ENCODE results near the gene GATA2. TPM values are rescaled to one million over a fixed set of nuclear protein-coding genes. Genes with fewer than 3 reads are reported as not detected.
A peak's percentile ranks its signal among the peaks of the same experiment; 100 is the strongest.

Gene GATA2
- total RNA-seq, 1 donor from 2014 or later = 11.0 TPM

DNA sequence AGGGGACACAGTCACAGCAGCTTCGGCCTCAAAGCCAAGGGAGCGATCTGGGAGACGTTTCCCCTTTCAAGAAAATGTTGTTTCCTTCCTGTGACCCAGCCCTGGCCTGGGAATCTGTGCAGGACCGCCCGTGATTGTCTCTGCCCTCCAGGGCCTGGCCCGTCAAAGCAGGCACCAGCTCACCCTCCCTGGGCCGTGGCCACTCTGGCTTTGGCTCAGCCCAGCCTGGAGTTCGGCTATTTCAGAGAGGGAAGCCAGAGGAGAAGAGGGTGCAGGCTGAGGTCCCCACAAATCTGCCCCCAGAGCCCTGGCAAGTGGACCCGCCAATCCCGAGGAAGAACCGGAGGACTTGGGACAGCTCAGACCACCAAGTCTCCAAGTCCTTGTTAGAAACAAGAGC, 12.7 kb downstream of the GATA2 start:
- H3K27ac ChIP-seq (replicated peaks) = peak overlapping the region; percentile 94
- H3K4me3 ChIP-seq = peak overlapping the region; percentile 40
- peaks cover 100% of the 10 kb centered on the region for H3K27me3 ChIP-seq (ENCODE audit: low read depth)
- no peaks in the 10 kb centered on the region for H3K36me3 ChIP-seq
- H3K9me3 ChIP-seq (replicated peaks) = no peaks in the 10 kb centered on the region
- peak; percentile 40 for DNase-seq
- TF ChIP-seq, protein P1, sequence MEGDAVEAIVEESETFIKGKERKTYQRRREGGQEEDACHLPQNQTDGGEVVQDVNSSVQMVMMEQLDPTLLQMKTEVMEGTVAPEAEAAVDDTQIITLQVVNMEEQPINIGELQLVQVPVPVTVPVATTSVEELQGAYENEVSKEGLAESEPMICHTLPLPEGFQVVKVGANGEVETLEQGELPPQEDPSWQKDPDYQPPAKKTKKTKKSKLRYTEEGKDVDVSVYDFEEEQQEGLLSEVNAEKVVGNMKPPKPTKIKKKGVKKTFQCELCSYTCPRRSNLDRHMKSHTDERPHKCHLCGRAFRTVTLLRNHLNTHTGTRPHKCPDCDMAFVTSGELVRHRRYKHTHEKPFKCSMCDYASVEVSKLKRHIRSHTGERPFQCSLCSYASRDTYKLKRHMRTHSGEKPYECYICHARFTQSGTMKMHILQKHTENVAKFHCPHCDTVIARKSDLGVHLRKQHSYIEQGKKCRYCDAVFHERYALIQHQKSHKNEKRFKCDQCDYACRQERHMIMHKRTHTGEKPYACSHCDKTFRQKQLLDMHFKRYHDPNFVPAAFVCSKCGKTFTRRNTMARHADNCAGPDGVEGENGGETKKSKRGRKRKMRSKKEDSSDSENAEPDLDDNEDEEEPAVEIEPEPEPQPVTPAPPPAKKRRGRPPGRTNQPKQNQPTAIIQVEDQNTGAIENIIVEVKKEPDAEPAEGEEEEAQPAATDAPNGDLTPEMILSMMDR (IDR thresholded peaks at IDR 0.05; ENCODE audit: borderline replicate concordance) = no peak
- intact Hi-C loops (cut with micrococcal nuclease) = no loop called here
- peaks cover 61% of the 10 kb centered on the region for H3K4me1 ChIP-seq

DNA sequence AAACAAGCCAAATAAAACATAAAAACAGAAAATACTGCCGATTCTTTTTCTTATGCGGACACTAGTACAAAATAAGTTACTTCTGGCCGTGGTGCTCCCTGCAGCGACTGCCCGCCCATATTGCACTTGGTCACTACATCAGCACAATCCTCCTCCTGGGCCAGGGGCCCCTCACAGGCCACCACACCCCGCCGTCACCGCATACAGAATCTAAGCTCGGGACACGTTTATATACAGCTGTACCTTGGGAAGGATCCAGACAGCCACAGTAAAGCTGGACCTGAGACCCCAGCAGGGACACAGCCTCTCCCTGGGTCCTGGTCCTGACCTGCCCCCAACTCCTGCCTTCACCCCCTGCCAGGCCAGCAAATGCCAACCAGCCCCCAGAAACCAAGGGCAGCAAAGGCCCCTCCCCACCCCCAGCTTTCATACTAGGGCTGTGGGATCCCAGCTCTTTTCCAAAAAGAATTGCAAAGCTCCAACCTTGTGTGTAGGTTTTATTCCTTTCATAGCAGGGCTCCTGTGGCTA, 13.4 kb downstream of the GATA2 start:
- Histone ChIP-seq H3K4me3 (no peak overlapping the region), H3K27me3 (ENCODE audit: low read depth) (peaks cover 94% of the 10 kb centered on the region)
- DNase-seq = no peak

DNA sequence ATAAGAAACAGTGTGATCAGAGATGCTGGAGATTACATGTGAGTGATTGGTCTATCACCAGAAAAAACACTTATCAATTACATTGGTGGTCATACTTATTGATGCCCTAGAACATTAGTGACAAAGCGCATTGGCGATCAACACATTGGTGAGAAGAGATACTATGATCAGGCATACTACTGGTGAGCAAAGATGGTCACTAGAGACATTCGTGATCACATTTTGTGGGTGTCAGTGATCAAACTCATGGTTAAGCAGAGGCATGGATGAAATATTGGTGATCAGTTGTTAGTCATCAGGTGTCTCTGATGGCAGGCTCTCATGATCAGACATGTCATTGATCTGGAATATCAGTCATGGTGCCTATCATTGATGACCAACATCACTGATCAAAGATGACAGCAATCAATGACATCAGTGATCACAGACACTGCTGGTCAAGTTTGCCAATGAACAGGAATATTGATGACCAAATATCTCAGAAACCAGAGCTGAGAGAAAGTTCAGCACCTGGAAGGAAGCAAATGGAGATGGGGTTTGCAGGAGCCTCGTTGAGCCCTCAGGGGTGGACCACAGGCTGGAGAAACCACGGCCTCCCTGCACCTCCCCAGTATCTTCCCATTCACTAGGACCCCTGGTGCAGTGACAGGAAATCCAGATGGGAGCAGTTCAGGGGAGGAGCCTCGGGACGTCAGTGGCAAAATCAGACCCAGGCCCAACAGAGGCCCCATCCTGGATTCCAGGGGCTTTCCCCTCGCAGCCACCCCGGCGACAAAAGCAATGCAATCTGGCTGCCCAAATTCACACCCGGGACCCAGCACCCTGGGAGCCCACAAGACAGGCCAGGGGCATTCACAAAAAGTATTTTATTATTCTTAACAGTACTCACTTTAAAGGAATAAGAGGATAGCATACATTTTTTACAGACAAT, 14.2 kb downstream of the GATA2 start:
- intact Hi-C loops (cut with micrococcal nuclease) = no loop called here
- TF ChIP-seq, protein P1 (IDR thresholded peaks at IDR 0.05; ENCODE audit: borderline replicate concordance) = no peak
- no peaks in the 10 kb centered on the region for H3K36me3 ChIP-seq
- H3K27ac ChIP-seq (replicated peaks) = peak overlapping the region; percentile 94
- H3K4me3 ChIP-seq = no peak overlapping the region
- peaks cover 49% of the 10 kb centered on the region for H3K4me1 ChIP-seq
- peaks cover 91% of the 10 kb centered on the region for H3K27me3 ChIP-seq (ENCODE audit: low read depth)
- H3K9me3 ChIP-seq (replicated peaks) = no peaks in the 10 kb centered on the region
- no peak for DNase-seq

More for the DNA sequence above, 13.4 kb downstream of the GATA2 start:
- TF ChIP-seq, protein P1 (IDR thresholded peaks at IDR 0.05; ENCODE audit: borderline replicate concordance) = no peak
- Histone ChIP-seq H3K27ac (replicated peaks) (peak overlapping the region; percentile 94), H3K36me3 (no peaks in the 10 kb centered on the region), H3K4me1 (peaks cover 54% of the 10 kb centered on the region), H3K9me3 (replicated peaks) (no peaks in the 10 kb centered on the region)
- intact Hi-C loops (cut with micrococcal nuclease) = no loop called here

DNA sequence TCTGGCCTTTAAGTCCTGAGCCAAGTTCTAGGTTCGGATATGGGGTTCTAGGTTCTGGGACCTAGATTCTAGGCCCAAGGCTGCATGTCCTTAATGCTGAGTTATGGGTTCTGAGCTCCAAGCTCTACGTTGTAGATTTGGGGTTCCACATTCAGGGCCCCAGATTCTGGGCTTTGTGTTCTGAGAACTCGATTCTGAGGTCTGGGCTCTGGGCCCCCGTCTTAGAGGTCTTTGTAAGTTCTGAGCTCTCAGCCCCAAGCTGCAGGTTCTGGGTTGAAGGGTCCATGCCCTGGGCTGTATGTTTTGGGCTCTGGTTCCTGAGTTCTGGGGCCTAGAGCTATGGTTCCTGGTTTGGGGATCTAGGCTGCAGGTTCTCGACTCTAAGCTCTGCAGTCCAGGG, 16.3 kb downstream of the GATA2 start:
- Histone ChIP-seq H3K4me1 (peaks cover 27% of the 10 kb centered on the region), H3K27ac (replicated peaks) (no peak overlapping the region), H3K9me3 (replicated peaks) (no peaks in the 10 kb centered on the region), H3K4me3 (no peak overlapping the region), H3K27me3 (ENCODE audit: low read depth) (peaks cover 91% of the 10 kb centered on the region), H3K36me3 (no peaks in the 10 kb centered on the region)
- TF ChIP-seq, protein P1 (IDR thresholded peaks at IDR 0.05; ENCODE audit: borderline replicate concordance) = no peak
- no peak for DNase-seq
- intact Hi-C loops (cut with micrococcal nuclease) = no loop called here

DNA sequence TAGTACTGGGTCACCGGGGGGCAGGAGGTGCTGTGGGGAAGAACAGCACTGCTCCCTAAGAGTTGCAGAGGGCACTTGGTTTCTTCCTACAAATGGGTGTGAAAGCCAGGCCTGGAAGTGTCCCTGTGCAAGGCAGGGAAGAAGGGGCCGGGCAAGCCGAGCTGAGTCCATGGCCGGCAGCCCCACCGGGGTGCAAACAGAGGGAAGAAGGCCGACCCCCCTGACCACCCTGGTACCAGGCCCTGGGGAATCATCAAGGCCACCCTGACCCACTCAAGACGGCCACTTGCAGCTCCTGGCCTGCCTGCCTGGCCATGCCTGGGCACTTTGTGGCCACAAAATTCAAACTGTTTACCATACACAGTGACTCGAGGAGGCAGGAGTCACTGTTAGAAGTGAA, 17.6 kb downstream of the GATA2 start:
- no peak for DNase-seq
- Histone ChIP-seq H3K4me3 (no peak overlapping the region), H3K27ac (replicated peaks) (no peak overlapping the region), H3K9me3 (replicated peaks) (no peaks in the 10 kb centered on the region), H3K36me3 (no peaks in the 10 kb centered on the region), H3K4me1 (peaks cover 15% of the 10 kb centered on the region), H3K27me3 (ENCODE audit: low read depth) (peaks cover 90% of the 10 kb centered on the region)
- TF ChIP-seq, protein P1 (IDR thresholded peaks at IDR 0.05; ENCODE audit: borderline replicate concordance) = no peak
- intact Hi-C loops (cut with micrococcal nuclease) = no loop called here
